HG02884 (cell line): Measurements from ENCODE around the gene PCDHGB1.
"Not testable (repeated sequence)": the region's sequence is repeated elsewhere in the genome, so short reads cannot be mapped to it uniquely, and the experiment has no call there.

Source experiments
- ATAC-seq: cut with Tn5 transposase; IDR thresholded peaks from one replicate; pipeline ENCODE4 v1.9.1; 2021; ENCODE audit warnings: mild to moderate bottlenecking, moderate library complexity; ENCODE audit not compliant: unreplicated experiment

PCDHGB1 gene

GRCh38 chr5:141382469-141383294 is 32.8 kb downstream of the PCDHGB1 start, which contains the start of gene PCDHGA7:
Gene PCDHGA7 (plus strand): TSS chr5:141382742. CDS start chr5:141382900, 158 bp downstream.
- no peak for ATAC-seq

DNA sequence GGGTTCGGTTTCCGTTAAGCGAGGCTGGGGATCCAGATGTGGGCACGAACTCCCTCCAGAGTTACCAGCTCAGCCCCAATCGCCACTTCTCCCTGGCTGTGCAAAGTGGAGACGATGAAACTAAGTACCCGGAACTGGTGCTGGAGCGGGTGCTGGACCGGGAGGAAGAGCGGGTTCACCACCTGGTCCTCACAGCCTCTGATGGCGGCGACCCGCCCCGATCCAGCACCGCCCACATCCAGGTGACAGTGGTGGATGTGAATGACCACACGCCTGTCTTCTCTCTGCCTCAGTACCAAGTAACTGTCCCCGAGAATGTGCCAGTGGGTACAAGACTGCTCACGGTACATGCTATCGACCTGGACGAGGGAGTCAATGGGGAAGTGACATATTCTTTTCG is 33.4 kb downstream of the PCDHGB1 start:
- ATAC-seq: no peak

DNA sequence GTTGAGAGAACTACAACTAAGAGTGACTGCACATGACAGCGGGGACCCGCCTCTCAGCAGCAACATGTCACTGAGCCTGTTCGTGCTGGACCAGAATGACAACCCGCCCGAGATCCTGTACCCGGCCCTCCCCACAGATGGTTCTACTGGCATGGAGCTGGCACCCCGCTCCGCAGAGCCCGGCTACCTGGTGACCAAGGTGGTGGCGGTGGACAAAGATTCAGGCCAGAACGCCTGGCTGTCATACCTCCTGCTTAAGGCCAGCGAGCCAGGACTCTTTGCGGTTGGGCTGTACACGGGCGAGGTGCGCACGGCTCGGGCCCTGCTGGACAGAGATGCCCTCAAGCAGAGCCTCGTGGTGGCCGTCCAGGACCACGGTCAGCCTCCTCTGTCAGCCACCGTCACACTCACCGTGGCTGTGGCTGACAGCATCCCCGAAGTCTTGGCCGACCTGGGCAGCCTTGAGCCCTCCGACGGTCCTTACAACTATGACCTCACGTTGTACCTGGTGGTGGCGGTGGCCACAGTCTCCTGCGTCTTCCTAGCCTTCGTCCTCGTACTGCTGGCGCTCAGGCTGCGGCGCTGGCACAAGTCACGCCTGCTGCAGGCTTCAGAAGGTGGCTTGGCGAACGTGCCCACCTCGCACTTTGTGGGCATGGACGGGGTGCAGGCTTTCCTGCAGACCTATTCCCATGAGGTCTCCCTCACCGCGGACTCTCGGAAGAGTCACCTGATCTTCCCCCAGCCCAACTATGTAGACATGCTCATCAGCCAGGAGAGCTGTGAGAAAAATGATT is 34.8 kb downstream of the PCDHGB1 start:
- no peak for ATAC-seq

DNA sequence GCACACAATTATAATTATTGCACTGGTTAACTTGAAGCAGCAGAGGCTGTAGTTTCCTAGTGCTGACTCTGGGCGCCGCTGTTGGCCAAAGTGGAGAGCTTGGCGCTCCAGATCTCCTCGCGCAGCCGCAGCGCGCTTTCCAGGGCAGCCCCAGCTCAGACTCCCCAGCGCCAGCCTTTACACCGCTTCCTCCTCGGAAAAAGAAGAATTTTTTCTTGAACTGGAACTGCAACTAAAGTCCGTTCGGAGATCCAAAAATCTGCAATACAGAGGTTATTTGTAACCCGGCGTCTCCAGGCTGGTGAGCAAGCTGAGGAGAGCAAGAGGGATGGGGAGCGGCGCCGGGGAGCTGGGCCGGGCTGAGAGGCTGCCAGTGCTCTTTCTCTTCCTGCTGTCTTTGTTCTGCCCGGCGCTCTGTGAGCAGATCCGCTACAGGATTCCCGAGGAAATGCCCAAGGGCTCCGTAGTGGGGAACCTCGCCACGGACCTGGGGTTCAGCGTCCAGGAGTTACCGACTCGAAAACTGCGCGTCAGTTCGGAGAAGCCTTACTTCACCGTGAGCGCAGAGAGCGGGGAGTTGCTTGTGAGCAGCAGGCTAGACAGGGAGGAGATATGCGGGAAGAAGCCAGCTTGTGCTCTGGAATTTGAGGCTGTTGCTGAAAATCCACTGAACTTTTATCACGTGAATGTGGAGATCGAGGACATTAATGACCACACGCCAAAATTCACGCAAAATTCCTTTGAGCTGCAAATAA is 37.8 kb downstream of the PCDHGB1 start, which contains the start of gene PCDHGB4:
Gene PCDHGB4 (plus strand): TSS at position 142 of the 755 bp plus-strand sequence. CDS start 187 bp downstream, at position 329.
- ATAC-seq: peak; percentile 95

GRCh38 chr5:141388661-141389060 is 38.8 kb downstream of the PCDHGB1 start:
- no peak for ATAC-seq

DNA sequence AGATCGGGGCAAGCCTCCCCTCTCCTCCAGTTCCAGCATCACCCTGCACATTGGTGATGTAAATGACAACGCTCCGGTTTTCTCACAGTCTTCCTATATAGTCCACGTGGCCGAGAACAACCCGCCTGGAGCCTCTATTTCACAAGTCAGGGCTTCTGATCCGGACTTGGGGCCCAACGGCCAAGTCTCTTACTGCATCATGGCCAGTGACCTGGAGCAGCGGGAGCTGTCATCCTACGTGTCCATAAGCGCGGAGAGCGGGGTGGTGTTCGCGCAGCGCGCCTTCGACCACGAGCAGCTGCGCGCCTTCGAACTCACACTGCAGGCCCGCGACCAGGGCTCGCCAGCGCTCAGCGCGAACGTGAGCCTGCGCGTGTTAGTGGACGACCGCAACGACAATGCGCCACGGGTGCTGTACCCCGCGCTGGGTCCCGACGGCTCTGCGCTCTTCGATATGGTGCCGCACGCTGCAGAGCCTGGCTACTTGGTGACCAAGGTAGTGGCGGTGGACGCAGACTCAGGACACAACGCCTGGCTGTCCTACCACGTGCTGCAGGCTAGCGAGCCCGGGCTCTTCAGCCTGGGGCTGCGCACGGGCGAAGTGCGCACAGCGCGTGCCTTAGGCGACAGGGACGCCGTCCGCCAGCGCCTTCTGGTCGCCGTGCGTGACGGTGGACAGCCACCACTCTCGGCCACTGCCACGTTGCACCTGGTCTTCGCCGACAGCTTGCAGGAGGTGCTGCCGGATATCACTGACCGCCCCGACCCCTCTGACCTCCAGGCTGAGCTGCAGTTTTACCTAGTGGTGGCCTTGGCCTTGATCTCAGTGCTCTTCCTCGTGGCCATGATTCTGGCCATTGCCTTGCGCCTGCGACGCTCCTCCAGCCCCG is 39.5 kb downstream of the PCDHGB1 start:
- ATAC-seq: no peak

- ATAC-seq: no peak
Observed at GRCh38 chr5:141392429-141393198, 42.7 kb downstream of the PCDHGB1 start, which contains the start of gene PCDHGA8. Gene PCDHGA8 (plus strand): TSS chr5:141392633. CDS start chr5:141392814, 181 bp downstream.

DNA sequence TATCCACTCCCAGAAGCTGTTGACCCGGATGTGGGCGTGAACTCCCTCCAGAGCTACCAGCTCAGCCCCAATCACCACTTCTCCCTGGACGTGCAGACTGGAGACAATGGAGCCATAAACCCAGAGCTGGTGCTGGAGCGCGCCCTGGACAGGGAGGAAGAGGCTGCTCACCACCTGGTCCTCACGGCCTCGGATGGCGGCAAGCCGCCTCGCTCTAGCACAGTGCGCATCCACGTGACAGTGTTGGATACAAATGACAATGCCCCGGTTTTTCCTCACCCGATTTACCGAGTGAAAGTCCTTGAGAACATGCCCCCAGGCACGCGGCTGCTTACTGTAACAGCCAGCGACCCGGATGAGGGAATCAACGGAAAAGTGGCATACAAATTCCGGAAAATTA is 43.4 kb downstream of the PCDHGB1 start:
- ATAC-seq: no peak

DNA sequence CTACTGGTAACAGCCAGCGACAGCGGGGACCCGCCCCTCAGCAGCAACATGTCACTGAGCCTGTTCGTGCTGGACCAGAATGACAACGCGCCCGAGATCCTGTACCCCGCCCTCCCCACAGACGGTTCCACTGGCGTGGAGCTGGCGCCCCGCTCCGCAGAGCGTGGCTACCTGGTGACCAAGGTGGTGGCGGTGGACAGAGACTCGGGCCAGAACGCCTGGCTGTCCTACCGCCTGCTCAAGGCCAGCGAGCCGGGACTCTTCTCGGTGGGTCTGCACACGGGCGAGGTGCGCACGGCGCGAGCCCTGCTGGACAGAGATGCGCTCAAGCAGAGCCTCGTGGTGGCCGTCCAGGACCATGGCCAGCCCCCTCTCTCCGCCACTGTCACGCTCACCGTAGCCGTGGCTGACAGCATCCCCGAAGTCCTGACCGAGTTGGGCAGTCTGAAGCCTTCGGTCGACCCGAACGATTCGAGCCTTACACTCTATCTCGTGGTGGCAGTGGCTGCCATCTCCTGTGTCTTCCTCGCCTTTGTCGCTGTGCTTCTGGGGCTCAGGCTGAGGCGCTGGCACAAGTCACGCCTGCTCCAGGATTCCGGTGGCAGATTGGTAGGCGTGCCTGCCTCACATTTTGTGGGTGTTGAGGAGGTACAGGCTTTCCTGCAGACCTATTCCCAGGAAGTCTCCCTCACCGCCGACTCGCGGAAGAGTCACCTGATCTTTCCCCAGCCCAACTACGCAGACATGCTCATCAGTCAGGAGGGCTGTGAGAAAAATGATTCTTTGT is 44.7 kb downstream of the PCDHGB1 start:
- ATAC-seq: not testable (repeated sequence)

DNA sequence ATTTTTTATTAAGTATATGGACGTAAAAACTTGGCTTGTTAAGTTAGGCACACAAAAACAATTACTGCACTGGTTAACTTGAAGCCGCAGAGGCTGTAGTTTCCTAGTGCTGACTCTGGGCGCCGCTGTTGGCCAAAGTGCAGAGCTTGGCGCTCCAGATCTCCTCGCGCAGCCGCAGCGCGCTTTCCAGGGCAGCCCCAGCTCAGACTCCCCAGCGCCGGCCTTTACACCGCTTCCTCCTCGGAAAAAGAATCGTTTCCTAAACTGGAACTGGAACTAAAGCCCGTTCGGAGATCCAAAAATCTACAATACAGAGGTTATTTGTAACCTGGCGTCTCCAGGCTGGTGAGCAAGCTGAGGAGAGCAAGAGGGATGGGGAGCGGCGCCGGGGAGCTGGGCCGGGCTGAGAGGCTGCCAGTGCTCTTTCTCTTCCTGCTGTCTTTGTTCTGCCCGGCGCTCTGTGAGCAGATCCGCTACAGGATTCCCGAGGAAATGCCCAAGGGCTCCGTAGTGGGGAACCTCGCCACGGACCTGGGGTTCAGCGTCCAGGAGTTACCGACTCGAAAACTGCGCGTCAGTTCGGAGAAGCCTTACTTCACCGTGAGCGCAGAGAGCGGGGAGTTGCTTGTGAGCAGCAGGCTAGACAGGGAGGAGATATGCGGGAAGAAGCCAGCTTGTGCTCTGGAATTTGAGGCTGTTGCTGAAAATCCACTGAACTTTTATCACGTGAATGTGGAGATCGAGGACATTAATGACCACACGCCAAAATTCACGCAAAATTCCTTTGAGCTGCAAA is 48.1 kb downstream of the PCDHGB1 start, which contains the start of gene PCDHGB5:
Gene PCDHGB5 (plus strand): TSS at position 192 of the 796 bp plus-strand sequence. CDS start 181 bp downstream, at position 373.
- peak; percentile 63 for ATAC-seq

- ATAC-seq: no peak
Observed at GRCh38 chr5:141398608-141399007, 48.7 kb downstream of the PCDHGB1 start.

DNA sequence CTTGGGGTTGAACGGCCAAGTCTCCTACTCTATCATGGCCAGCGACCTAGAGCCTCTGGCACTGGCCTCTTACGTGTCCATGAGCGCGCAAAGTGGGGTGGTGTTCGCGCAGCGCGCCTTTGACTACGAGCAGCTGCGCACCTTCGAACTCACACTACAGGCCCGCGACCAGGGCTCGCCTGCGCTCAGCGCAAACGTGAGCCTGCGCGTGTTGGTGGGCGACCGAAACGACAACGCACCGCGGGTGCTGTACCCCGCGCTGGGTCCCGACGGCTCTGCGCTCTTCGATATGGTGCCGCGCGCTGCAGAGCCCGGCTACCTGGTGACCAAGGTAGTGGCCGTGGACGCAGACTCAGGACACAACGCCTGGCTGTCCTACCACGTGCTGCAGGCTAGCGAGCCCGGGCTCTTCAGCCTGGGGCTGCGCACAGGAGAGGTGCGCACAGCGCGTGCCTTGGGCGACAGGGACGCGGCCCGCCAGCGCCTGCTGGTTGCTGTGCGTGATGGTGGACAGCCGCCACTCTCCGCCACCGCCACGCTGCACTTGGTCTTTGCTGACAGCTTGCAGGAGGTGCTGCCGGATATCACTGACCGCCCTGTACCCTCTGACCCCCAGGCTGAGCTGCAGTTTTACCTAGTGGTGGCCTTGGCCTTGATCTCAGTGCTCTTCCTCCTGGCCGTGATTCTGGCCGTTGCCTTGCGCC is 49.8 kb downstream of the PCDHGB1 start:
- ATAC-seq: no peak
